HG03064 (cell line): Measurements from ENCODE around the gene PSMD4.
"Not testable (repeated sequence)": the region's sequence is repeated elsewhere in the genome, so short reads cannot be mapped to it uniquely, and the experiment has no call there.

Source experiments
- ATAC-seq: cut with Tn5 transposase; IDR thresholded peaks from one replicate; pipeline ENCODE4 v1.9.1; 2021; ENCODE audit warnings: low read depth; ENCODE audit not compliant: unreplicated experiment

Gene PSMD4

GRCh38 chr1:151254217-151255213 lies at the start of gene PSMD4:
TSS of gene PSMD4 (plus strand) at chr1:151254734. CDS start at chr1:151254783, 49 bp downstream.
- ATAC-seq, result peak; percentile 85

GRCh38 chr1:151205381-151205965 lies 49.1 kb upstream of the PSMD4 start:
- not testable (repeated sequence) for ATAC-seq

GRCh38 chr1:151210830-151211229 lies 43.7 kb upstream of the PSMD4 start:
- no peak for ATAC-seq

- no peak for ATAC-seq
These were observed 42.4 kb upstream of the PSMD4 start for GRCh38 chr1:151211972-151212705.

- ATAC-seq, result no peak
These were observed 41.0 kb upstream of the PSMD4 start for GRCh38 chr1:151213560-151213959.

- no peak for ATAC-seq
These were observed 32.9 kb upstream of the PSMD4 start for GRCh38 chr1:151221616-151222015.

GRCh38 chr1:151222130-151222529 lies 32.4 kb upstream of the PSMD4 start:
- ATAC-seq, result no peak

GRCh38 chr1:151235235-151235634 lies 19.3 kb upstream of the PSMD4 start:
- ATAC-seq, result no peak

GRCh38 chr1:151237678-151238466 lies 16.7 kb upstream of the PSMD4 start:
- no peak for ATAC-seq

- no peak for ATAC-seq
These were observed 16.1 kb upstream of the PSMD4 start for GRCh38 chr1:151238467-151238739.

- no peak for ATAC-seq
These were observed 12.1 kb upstream of the PSMD4 start for GRCh38 chr1:151242442-151242841.

GRCh38 chr1:151243683-151244216 lies 10.8 kb upstream of the PSMD4 start:
- ATAC-seq, result no peak

GRCh38 chr1:151246786-151247185 lies 7.7 kb upstream of the PSMD4 start:
- no peak for ATAC-seq

GRCh38 chr1:151251656-151252470 lies 2.7 kb upstream of the PSMD4 start:
- no peak for ATAC-seq

GRCh38 chr1:151255381-151255780 lies 847 bp downstream of the PSMD4 start:
- ATAC-seq, result no peak

- no peak for ATAC-seq
These were observed 4.8 kb downstream of the PSMD4 start for GRCh38 chr1:151259351-151259750.

GRCh38 chr1:151265446-151266236 lies 11.1 kb downstream of the PSMD4 start:
- ATAC-seq, result no peak

GRCh38 chr1:151266315-151266714 lies 11.8 kb downstream of the PSMD4 start:
- ATAC-seq, result no peak

GRCh38 chr1:151266821-151267220 lies 12.3 kb downstream of the PSMD4 start:
- ATAC-seq, result no peak
